Activated T-cell treated with anti-CD3 and anti-CD28 coated beads, Interleukin-2, amount 50 U/mL, for 24 hours (primary cell): Measurements from ENCODE around the gene KCNJ14.

Experiments used
- DNase-seq: peaks from one replicate; pipeline ENCODE4 v3.0.0-alpha.2; 2020
- H3K27ac Mint-ChIP-seq: 2 replicates; pipeline ENCODE4 v1.8.0; 2020; ENCODE audit warnings: mild to moderate bottlenecking, mixed read lengths
- H3K27me3 Mint-ChIP-seq: 2 replicates; pipeline ENCODE4 v1.8.0; 2020; ENCODE audit warnings: mixed read lengths
- H3K36me3 Mint-ChIP-seq: 2 replicates; pipeline ENCODE4 v1.8.0; 2020; ENCODE audit warnings: low read depth, mixed read lengths
- H3K4me1 Mint-ChIP-seq: 2 replicates; pipeline ENCODE4 v1.8.0; 2020; ENCODE audit warnings: low read depth, mixed read lengths
- H3K4me3 Mint-ChIP-seq: 2 replicates; pipeline ENCODE4 v1.8.0; 2020; ENCODE audit warnings: mild to moderate bottlenecking, moderate library complexity, mixed read lengths
- H3K9me3 Mint-ChIP-seq: 2 replicates; pipeline ENCODE4 v1.8.0; 2020; ENCODE audit warnings: mixed read lengths

KCNJ14 gene

GRCh38 chr19:48441360-48442050 lies 13.9 kb upstream of the KCNJ14 start:
- no peak overlapping the region for H3K27ac Mint-ChIP-seq
- H3K27me3 Mint-ChIP-seq = peaks cover 41% of the 10 kb centered on the region
- peaks cover 16% of the 10 kb centered on the region for H3K4me1 Mint-ChIP-seq
- peaks cover 12% of the 10 kb centered on the region for H3K36me3 Mint-ChIP-seq
- H3K4me3 Mint-ChIP-seq = no peak overlapping the region
- no peaks in the 10 kb centered on the region for H3K9me3 Mint-ChIP-seq
- no peak for DNase-seq

GRCh38 chr19:48442116-48443035 lies 13.0 kb upstream of the KCNJ14 start:
- peaks cover 19% of the 10 kb centered on the region for H3K36me3 Mint-ChIP-seq
- H3K4me1 Mint-ChIP-seq = peaks cover 20% of the 10 kb centered on the region
- no peak overlapping the region for H3K27ac Mint-ChIP-seq
- no peak for DNase-seq
- peaks cover 34% of the 10 kb centered on the region for H3K27me3 Mint-ChIP-seq
- no peaks in the 10 kb centered on the region for H3K9me3 Mint-ChIP-seq
- peak overlapping the region; percentile 16 for H3K4me3 Mint-ChIP-seq

DNA sequence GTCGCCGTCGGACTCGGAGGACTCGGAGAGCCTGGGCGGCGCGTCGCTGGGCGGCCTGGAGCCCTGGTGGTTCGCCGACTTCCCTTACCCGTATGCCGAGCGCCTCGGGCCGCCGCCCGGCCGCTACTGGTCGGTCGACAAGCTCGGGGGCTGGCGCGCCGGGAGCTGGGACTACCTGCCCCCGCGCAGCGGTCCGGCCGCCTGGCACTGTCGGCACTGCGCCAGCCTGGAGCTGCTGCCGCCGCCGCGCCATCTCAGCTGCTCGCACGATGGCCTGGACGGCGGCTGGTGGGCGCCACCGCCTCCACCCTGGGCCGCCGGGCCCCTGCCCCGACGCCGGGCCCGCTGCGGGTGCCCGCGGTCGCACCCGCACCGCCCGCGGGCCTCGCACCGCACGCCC lies 12.1 kb upstream of the KCNJ14 start:
- H3K4me1 Mint-ChIP-seq = peaks cover 29% of the 10 kb centered on the region
- H3K9me3 Mint-ChIP-seq = no peaks in the 10 kb centered on the region
- H3K27me3 Mint-ChIP-seq = peaks cover 27% of the 10 kb centered on the region
- no peak overlapping the region for H3K4me3 Mint-ChIP-seq
- H3K36me3 Mint-ChIP-seq = peaks cover 28% of the 10 kb centered on the region
- H3K27ac Mint-ChIP-seq = no peak overlapping the region
- no peak for DNase-seq

DNA sequence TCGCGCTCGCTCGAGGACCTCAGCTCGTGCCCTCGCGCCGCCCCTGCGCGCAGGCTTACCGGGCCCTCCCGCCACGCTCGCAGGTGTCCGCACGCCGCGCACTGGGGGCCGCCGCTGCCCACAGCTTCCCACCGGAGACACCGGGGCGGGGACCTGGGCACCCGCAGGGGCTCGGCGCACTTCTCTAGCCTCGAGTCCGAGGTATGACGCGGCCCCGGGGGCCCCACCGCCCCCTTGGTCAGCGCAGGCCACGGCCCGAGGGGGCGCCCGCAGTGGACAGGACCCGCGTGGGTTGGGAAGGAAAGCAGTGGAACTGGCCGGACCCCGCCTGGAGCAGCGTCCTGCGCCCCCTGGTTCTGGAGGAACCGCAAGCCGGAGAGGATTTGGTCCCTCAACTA lies 11.6 kb upstream of the KCNJ14 start:
- H3K27ac Mint-ChIP-seq = no peak overlapping the region
- peaks cover 32% of the 10 kb centered on the region for H3K36me3 Mint-ChIP-seq
- no peak for DNase-seq
- no peaks in the 10 kb centered on the region for H3K9me3 Mint-ChIP-seq
- no peak overlapping the region for H3K4me3 Mint-ChIP-seq
- peaks cover 33% of the 10 kb centered on the region for H3K4me1 Mint-ChIP-seq
- H3K27me3 Mint-ChIP-seq = peaks cover 27% of the 10 kb centered on the region

- Mint-ChIP-seq H3K27me3 (peaks cover 25% of the 10 kb centered on the region), H3K36me3 (peaks cover 38% of the 10 kb centered on the region), H3K27ac (peak overlapping the region; percentile 96), H3K4me3 (peak overlapping the region; percentile 93), H3K9me3 (no peaks in the 10 kb centered on the region), H3K4me1 (peaks cover 37% of the 10 kb centered on the region)
- DNase-seq = no peak
Measured at GRCh38 chr19:48444129-48444935, 11.0 kb upstream of the KCNJ14 start.

DNA sequence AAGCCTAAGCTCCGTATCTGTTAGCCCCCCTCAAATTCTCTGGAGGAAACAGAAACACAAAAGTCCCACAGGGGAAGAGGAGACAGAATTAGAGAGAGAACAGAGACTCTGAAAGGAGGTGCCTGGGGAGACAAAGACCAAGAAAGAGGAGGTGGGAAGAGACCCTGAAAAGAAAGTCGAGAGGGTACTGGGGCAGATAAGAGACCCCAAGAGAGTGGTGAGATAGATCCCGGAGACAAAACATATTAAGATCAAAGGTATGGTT lies 10.5 kb upstream of the KCNJ14 start:
- Mint-ChIP-seq H3K27ac (peak overlapping the region; percentile 96), H3K27me3 (peaks cover 24% of the 10 kb centered on the region), H3K4me3 (peak overlapping the region; percentile 93), H3K9me3 (no peaks in the 10 kb centered on the region), H3K36me3 (peaks cover 43% of the 10 kb centered on the region), H3K4me1 (peaks cover 39% of the 10 kb centered on the region)
- no peak for DNase-seq

DNA sequence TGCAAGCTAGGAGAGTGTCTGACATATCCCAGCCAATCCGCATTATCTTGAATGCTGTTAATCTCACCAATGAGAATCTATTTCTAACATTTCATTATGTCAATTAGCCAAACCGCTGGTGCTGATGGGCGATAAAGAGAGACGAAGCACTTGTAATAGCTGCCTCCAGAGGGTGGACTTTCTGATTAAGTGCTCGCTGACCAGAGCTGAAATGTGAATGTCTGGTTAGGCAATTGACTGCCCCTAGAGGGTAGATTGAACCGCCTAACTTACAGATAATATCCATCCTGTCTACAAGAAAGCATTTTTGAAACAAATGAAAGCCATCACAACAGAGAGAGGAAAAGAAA lies 10.1 kb upstream of the KCNJ14 start:
- Mint-ChIP-seq H3K36me3 (peaks cover 46% of the 10 kb centered on the region), H3K4me1 (peaks cover 39% of the 10 kb centered on the region), H3K9me3 (no peaks in the 10 kb centered on the region), H3K27ac (peak overlapping the region; percentile 96), H3K27me3 (peaks cover 24% of the 10 kb centered on the region), H3K4me3 (peak overlapping the region; percentile 93)
- peak; percentile 43 for DNase-seq

GRCh38 chr19:48445606-48446481 lies 9.5 kb upstream of the KCNJ14 start, which contains the start of gene GRWD1:
TSS of gene GRWD1 (plus strand) at chr19:48445983. CDS start at chr19:48446006, 23 bp downstream.
- Mint-ChIP-seq H3K4me1 (peaks cover 39% of the 10 kb centered on the region), H3K9me3 (no peaks in the 10 kb centered on the region), H3K4me3 (peak within 1 kb of the TSS; percentile 93), H3K27ac (peak within 1 kb of the TSS; percentile 96), H3K36me3 (peaks cover 52% of the 10 kb centered on the region), H3K27me3 (peaks cover 24% of the 10 kb centered on the region)
- DNase-seq = peak; percentile 91

- Mint-ChIP-seq H3K27me3 (peaks cover 21% of the 10 kb centered on the region), H3K4me1 (peaks cover 39% of the 10 kb centered on the region), H3K36me3 (peaks cover 59% of the 10 kb centered on the region), H3K9me3 (no peaks in the 10 kb centered on the region), H3K27ac (peak overlapping the region; percentile 96), H3K4me3 (peak overlapping the region; percentile 93)
- DNase-seq = no peak
Measured at GRCh38 chr19:48446579-48446978, 8.8 kb upstream of the KCNJ14 start.

DNA sequence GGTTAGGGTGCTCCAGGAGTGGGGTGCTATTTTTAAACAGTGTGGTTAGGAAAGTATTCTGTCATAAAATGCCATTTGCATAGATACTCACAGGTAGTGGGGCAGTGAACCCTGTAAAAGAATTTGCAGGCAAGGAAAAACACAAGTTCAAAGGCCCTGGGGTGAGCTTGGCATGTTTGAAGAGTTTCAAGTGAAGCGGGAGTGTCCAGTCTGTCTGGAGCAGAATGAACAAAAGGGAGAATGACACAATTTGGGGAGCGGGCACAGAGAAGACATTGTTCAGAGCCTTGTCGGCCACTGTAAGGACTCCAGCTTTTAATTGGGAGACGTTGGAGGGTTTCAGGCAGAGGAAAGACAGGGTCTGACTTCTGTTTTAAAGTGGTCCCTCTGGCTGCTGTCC lies 6.8 kb upstream of the KCNJ14 start:
- peak overlapping the region; percentile 34 for H3K27ac Mint-ChIP-seq
- peaks cover 79% of the 10 kb centered on the region for H3K36me3 Mint-ChIP-seq
- DNase-seq = no peak
- no peaks in the 10 kb centered on the region for H3K9me3 Mint-ChIP-seq
- H3K4me1 Mint-ChIP-seq = peaks cover 43% of the 10 kb centered on the region
- no peak overlapping the region for H3K4me3 Mint-ChIP-seq
- peaks cover 13% of the 10 kb centered on the region for H3K27me3 Mint-ChIP-seq

- DNase-seq = no peak
- Mint-ChIP-seq H3K27ac (no peak overlapping the region), H3K27me3 (no peaks in the 10 kb centered on the region), H3K4me3 (no peak overlapping the region), H3K9me3 (no peaks in the 10 kb centered on the region), H3K4me1 (peaks cover 33% of the 10 kb centered on the region), H3K36me3 (peaks cover 96% of the 10 kb centered on the region)
Measured at GRCh38 chr19:48450441-48450840, 4.9 kb upstream of the KCNJ14 start.

- no peaks in the 10 kb centered on the region for H3K9me3 Mint-ChIP-seq
- H3K36me3 Mint-ChIP-seq = peaks cover 96% of the 10 kb centered on the region
- peaks cover 32% of the 10 kb centered on the region for H3K4me1 Mint-ChIP-seq
- no peak for DNase-seq
- H3K27me3 Mint-ChIP-seq = no peaks in the 10 kb centered on the region
- no peak overlapping the region for H3K27ac Mint-ChIP-seq
- H3K4me3 Mint-ChIP-seq = no peak overlapping the region
Measured at GRCh38 chr19:48450863-48451262, 4.5 kb upstream of the KCNJ14 start.

- no peaks in the 10 kb centered on the region for H3K27me3 Mint-ChIP-seq
- DNase-seq = no peak
- H3K4me3 Mint-ChIP-seq = no peak overlapping the region
- no peak overlapping the region for H3K27ac Mint-ChIP-seq
- peaks cover 95% of the 10 kb centered on the region for H3K36me3 Mint-ChIP-seq
- H3K4me1 Mint-ChIP-seq = peaks cover 29% of the 10 kb centered on the region
- no peaks in the 10 kb centered on the region for H3K9me3 Mint-ChIP-seq
Measured at GRCh38 chr19:48451624-48452023, 3.8 kb upstream of the KCNJ14 start.
